DMS53 (cell line): ENCODE data around the gene ZNF429.
"Not testable (repeated sequence)": the region's sequence is repeated elsewhere in the genome, so short reads cannot be mapped to it uniquely, and the experiment has no call there.

ENCODE experiments used
- DNase-seq: peaks from one replicate; lab custom pipeline; 2025; lab: John Stamatoyannopoulos, UW

ZNF429 gene

GRCh38 chr19:21505459-21506451 lies at the start of gene ZNF429:
TSS of gene ZNF429 (plus strand) at chr19:21505602. CDS start at chr19:21505772, 170 bp downstream.
- peak; percentile 94 for DNase-seq

- no peak for DNase-seq
Measured at GRCh38 chr19:21460686-21461085, 44.7 kb upstream of the ZNF429 start.

GRCh38 chr19:21462540-21462939 lies 42.9 kb upstream of the ZNF429 start:
- no peak for DNase-seq

- DNase-seq: peak; percentile 96
Measured at GRCh38 chr19:21463449-21464105, 41.8 kb upstream of the ZNF429 start.

GRCh38 chr19:21466627-21467026 lies 38.8 kb upstream of the ZNF429 start:
- DNase-seq: no peak

GRCh38 chr19:21468791-21469190 lies 36.6 kb upstream of the ZNF429 start:
- peak; percentile 8 for DNase-seq

GRCh38 chr19:21472507-21472906 lies 32.9 kb upstream of the ZNF429 start:
- peak; percentile 3 for DNase-seq

- DNase-seq: peak; percentile 94
Measured at GRCh38 chr19:21474671-21475181, 30.7 kb upstream of the ZNF429 start.

GRCh38 chr19:21482361-21482760 lies 23.0 kb upstream of the ZNF429 start:
- DNase-seq: not testable (repeated sequence)

GRCh38 chr19:21482863-21483276 lies 22.5 kb upstream of the ZNF429 start:
- peak; percentile 93 for DNase-seq

GRCh38 chr19:21483589-21484170 lies 21.7 kb upstream of the ZNF429 start:
- peak; percentile 81 for DNase-seq

- DNase-seq: no peak
Measured at GRCh38 chr19:21484631-21485030, 20.8 kb upstream of the ZNF429 start.

GRCh38 chr19:21485926-21486325 lies 19.5 kb upstream of the ZNF429 start:
- no peak for DNase-seq

GRCh38 chr19:21487969-21488368 lies 17.4 kb upstream of the ZNF429 start:
- no peak for DNase-seq

- DNase-seq: no peak
Measured at GRCh38 chr19:21491146-21491545, 14.3 kb upstream of the ZNF429 start.

- no peak for DNase-seq
Measured at GRCh38 chr19:21492947-21493906, 12.2 kb upstream of the ZNF429 start.

GRCh38 chr19:21496876-21497275 lies 8.5 kb upstream of the ZNF429 start:
- no peak for DNase-seq

- DNase-seq: no peak
Measured at GRCh38 chr19:21498651-21499050, 6.8 kb upstream of the ZNF429 start.

GRCh38 chr19:21508198-21508597 lies 2.8 kb downstream of the ZNF429 start:
- DNase-seq: no peak

- not testable (repeated sequence) for DNase-seq
Measured at GRCh38 chr19:21511058-21511457, 5.7 kb downstream of the ZNF429 start.

- not testable (repeated sequence) for DNase-seq
Measured at GRCh38 chr19:21512609-21513008, 7.2 kb downstream of the ZNF429 start.
